Activated CD4-positive, alpha-beta T cell treated with anti-CD3 and anti-CD28 coated beads, Interleukin-2, Interleukin-4, amounts not matched to agents 100 ng/mL and 50 ng/mL, durations not matched to agents 16 hours and 8 hours (primary cell): ENCODE data around the gene IGSF8.

Experiments
- DNase-seq: peaks from one replicate; pipeline ENCODE4 v3.0.0-alpha.2; 2020; ENCODE audit warnings: low spot score

IGSF8 gene, protein sequence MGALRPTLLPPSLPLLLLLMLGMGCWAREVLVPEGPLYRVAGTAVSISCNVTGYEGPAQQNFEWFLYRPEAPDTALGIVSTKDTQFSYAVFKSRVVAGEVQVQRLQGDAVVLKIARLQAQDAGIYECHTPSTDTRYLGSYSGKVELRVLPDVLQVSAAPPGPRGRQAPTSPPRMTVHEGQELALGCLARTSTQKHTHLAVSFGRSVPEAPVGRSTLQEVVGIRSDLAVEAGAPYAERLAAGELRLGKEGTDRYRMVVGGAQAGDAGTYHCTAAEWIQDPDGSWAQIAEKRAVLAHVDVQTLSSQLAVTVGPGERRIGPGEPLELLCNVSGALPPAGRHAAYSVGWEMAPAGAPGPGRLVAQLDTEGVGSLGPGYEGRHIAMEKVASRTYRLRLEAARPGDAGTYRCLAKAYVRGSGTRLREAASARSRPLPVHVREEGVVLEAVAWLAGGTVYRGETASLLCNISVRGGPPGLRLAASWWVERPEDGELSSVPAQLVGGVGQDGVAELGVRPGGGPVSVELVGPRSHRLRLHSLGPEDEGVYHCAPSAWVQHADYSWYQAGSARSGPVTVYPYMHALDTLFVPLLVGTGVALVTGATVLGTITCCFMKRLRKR

DNA sequence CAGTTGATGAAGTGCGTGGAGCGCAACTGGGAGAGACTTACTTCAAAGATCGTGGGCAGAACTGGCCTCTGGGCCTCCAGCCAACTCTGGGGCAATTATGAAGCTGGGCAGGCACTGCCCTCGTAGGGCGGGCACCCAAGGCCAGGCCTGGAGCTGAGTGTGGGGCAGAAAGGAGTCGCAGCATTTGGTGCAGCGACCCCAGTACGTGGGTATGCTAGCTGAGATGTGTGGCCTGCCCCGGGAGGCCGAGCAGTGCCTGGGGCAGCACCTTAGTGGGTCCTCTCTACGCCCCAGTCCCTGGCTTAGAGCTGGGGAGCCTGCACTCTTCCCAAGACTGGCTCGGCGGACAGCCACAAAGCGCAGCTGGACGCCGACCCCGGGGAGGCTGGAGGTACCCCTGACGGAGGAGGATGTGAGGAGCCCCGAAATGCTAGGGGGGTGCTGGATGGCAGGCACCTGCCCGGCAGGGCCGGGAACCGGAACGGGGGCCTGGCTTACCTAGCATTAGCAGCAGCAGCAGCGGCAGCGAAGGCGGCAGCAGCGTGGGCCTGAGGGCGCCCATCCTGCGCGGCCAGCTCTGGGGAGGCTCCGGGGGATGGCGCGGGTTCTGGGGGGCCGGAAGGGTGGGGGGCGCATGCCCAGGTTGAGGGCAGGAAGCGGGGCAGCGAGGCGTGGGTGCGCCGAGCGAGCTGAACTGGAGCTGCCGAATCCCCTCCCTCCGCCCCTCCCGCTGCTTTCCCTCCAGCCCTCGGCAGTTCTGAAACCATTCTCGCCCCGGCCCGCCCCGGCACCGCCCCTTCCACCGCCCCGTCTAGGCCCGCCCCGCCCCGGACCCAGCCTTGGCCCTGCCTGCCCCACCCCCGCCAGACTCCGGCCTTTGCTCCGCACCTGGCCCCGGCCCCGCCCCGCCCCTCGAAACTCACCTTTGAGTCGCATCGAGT is at the start of gene IGSF8:
IGSF8 (minus strand) TSS at position 709 of the 941 bp plus-strand sequence; CDS start at position 562, 147 bp downstream.
- peak; percentile 87 for DNase-seq

DNA sequence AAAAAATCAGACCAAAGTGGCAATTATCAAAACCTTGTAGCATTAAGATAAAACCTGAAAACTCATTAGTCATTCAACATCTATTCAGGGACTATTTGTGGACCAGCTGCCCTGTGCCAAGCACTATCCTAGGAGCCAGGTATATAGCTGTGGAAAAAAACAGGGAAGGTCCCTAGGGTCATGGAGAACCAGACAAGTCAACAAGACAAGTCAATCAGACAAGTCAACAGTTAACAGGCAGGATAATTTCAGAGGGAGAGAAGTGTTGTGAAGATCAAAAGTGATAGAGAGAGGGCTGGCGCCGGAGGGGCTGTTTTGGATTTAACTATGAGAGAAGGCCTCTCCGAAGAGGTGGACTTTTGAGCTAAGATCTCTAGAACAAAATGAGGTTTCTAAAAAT is 49.7 kb upstream of the IGSF8 start:
- DNase-seq = no peak

DNA sequence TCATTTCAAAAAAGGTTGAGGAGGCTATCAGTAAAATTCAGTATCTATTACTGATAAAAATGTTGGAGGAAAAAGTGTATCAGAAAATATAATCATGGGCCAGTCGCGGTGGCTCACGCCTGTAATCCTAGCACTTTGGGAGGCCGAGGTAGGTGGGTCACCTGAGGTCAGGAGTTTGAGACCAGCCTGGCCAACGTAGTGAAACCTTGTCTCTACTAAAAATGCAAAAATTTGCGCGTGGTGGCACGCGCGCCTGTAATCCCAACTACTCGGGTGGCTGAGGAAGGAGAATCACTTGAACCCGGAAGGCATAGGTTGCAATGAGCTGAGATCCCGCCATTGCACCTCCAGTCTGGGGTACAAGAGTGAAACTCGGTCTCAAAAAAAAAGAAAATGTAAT is 47.7 kb upstream of the IGSF8 start:
- DNase-seq = no peak

DNA sequence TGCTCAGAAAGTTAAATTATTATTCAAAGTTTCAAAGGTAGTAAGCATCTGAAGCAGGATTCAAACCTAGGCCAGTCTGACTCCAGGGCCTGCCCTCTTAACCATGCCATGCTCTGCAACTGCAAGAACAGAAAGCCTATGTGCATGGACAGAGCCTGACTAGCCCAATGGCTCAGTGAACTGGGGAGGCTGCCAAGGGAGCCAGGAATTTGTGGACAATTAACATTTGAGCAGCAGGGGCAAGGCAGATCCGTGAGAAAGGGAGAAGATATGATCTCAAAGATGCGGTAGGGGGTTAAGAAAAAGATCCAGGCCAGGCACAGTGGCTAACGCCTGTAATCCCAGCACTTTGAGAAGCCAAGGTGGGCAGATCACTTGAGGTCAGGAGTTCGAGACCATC is 46.5 kb upstream of the IGSF8 start:
- no peak for DNase-seq

DNA sequence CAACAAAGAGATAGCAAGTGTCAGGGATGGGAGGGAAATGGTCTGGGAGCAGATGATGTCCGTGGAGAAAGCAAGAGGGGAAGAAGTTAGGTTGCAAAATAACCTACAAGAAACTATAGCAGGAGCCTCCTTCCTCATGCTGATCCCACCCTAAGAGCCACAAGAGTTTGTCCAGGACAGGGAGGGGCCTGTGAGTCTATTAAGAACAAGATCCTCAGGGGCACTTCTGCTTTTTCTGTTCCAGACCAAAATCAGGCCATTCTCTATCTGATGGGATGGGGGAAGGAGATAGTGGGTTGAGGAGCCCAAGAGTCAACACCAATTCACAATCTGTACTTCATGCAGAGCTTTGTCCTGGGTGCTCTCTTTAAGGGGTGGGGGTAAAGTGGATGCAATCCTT is 45.3 kb upstream of the IGSF8 start:
- DNase-seq = no peak

DNA sequence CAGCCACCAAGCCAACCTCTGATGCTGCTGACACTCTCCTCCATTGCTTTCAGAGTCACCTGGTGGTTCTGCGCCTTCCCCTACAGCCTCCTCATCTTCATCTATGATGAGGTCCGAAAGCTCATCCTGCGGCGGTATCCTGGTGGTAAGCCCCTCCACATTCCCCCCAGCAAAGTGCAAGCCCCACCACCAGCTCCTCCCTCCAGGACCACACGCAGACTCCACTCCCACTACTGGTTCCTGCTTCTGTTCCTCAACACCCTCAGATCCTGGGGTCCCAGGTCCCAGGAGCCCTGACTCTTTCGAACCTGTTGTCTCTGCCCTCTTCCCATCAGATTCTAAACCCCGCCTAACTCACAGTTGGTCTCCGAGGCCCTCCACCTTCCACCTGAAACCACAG is 41.4 kb upstream of the IGSF8 start:
- DNase-seq = no peak

DNA sequence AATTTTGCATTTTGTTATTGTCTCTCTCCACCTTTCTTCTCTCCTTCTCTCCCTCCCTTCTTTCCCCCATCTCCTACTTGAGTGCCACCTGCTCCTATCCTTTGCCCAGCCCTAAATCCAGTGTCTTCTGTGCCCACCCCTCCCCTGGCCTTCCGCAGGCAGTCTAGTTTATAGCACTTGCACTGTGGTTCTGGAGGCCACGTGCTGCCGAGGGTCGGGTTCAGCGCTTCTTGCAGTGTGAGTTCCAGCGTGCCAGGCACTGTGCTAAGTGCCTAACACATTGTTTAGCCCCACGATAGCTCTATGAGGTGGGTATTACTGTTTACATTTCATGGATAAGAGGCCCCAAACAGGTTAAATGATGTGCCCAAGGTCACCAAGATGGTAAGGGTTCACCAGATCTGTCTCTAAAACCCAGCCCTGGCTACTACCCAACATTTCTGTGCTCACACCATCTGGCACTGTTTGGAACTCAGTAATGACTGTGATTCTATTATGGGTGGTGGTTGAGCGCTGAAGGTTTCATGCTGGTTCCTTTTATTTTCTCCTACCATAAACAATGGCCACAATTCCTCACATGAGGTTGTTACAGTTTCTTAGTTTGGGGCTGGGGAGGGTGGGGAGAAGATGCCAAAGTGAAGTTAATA is 38.9 kb upstream of the IGSF8 start:
- no peak for DNase-seq

DNA sequence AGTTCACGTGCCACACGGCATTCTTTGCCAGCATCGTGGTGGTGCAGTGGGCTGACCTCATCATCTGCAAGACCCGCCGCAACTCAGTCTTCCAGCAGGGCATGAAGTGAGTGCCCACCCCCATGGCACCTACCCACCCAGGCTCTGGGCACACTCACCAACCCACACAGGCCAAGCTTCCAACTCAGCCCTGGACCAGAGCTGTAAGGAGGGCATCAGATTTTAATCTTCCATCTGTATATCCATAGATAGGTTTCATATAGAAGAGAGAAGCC is 38.4 kb upstream of the IGSF8 start:
- DNase-seq = no peak

DNA sequence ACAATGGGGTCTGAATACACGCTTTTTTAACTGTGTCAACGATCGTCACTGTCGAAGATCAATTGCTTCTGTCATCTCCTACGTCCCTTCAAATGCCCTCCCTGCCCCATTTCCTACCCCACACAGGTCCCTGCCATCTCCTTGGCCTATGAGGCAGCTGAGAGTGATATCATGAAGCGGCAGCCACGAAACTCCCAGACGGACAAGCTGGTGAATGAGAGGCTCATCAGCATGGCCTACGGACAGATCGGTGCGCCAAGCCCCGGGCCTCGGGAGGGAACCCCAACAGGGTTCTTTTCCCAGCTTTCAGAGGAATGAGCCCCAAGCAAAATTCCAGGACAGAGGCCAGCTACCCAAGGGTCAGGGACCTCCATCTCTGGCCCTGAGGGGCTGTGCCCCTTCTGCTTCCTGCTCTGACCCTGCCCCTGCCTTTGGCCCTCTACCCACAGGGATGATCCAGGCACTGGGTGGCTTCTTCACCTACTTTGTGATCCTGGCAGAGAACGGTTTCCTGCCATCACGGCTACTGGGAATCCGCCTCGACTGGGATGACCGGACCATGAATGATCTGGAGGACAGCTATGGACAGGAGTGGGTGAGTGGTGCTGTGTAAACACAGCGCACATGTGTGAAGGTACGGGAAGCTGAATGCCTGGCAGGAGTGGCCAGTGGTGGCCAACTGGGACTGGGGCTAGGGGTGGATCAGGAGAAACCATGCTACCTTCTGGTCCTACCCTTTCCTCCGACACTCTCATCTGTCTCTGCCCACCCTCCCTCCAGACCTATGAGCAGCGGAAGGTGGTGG is 37.9 kb upstream of the IGSF8 start:
- no peak for DNase-seq

DNA sequence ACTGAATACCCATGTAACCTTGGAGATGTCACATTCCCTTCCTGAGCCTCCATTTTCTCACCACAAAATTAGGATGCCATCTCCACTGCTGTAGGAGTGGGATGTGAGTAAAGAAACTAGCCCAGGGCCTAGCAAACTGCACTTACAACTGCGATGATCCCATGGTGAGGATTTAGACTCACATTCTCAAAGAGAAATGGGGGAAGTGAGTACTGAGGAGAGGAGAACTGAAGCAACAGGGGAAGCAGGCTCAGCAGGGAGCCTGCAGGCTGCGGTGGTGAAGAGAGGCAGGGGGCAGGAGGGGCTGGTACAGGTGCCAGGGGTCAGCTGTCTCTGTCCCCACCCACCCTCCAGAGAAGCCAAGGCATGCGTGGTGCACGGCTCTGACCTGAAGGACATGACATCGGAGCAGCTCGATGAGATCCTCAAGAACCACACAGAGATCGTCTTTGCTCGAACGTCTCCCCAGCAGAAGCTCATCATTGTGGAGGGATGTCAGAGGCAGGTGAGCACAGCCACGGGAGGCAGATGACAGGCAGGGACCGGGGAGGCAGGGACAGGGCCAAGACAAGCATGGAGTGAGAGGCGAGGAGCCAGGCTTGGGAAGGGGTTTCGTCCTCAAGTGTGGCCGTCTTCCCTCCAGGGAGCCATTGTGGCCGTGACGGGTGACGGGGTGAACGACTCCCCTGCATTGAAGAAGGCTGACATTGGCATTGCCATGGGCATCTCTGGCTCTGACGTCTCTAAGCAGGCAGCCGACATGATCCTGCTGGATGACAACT is 36.6 kb upstream of the IGSF8 start:
- no peak for DNase-seq

DNA sequence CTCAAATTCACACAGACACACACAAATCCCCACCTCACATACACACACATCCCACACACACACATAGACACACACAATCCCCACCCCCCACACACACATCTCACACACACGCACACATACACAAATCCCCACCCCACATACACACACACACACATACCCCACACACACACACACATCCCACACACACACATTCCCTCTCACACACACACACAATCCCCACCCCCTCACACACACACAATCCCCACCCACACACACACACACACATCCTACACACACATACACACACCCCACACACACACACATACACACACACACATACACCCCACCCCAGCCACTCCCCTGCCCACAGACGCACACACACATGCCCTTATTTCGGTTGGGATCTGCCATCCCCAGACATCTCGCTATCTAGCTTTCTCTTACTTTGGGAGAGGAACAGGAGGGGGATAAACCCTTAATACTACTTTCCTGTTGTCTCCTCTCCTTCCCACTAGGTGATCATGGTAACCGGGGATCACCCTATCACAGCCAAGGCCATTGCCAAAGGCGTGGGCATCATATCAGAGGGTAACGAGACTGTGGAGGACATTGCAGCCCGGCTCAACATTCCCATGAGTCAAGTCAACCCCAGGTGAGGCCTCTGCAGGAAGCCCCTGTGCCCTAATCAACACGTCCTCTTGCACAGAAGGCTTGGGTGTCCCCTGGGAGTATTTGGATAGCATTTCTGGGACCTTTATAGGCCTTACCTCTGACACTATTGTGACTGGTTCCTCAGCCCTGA is 35.8 kb upstream of the IGSF8 start:
- no peak for DNase-seq

DNA sequence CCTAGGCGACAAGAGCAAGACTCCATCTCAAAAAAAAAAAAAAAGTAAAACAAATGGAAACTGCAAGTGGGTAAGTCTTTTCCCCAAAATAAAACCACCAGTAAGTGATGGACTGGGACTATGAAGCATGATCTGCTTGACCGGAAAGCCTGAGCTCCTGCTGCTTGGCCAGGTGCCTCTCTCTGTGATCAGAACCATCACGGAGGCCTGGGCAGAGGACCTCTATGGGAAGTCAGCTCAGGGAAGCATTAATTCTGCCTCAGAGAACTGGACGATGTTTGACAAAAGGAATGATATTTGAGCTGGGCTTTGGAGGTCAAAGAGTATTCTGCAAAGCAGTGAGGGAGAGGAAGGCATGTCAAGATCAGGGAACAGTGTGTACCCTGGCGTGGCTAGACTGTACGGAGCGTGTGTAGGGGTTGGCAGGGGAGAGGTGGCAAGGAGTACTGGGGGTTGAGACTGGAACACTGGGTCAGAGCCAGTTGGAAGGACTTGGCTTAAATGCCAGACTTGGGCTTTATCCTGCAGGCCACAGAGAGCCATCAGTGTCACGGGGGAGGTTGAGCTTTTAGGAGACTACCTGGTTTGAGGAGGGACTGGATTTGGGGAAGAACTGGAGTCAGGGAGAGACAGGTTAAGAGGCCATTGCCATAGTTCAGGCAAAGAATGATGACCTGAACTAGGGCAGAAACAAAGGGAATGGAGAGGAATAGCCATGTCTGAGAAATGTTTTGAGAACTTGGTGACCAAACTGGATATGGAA is 33.6 kb upstream of the IGSF8 start:
- DNase-seq = no peak

DNA sequence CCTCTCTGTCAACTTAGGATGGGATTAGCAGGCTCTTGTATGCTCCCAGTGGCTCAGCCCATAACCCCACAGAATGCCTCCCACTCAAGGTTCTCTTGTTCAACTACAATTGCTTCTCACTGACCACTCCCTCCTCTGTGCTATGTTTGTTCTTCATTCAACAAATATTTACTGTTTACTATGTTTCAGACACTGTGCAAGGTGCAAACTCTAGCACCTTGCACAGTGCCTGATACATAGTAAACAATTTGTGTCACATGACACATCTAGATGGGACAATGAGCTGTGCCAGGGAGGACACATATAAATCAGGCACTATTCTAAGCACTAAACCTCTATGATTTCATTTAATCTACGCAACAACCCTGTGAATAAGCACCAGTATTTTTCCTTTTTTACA is 32.5 kb upstream of the IGSF8 start:
- DNase-seq = no peak

DNA sequence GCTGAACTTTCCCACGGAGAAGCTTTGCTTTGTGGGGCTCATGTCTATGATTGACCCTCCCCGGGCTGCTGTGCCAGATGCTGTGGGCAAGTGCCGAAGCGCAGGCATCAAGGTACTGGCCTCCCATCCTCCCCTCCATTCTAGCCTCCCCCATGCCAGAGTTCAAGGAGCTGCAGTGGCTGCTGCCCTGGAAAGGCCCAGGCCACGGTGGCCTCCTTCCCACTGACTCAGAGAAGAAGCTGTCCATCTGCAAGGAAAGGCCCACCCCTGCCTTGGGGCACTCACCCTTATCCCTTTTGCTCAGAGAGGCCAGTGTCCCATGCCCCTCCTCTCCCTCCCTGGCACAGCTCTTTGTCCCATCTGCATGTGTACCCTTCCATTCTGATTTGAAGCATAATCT is 32.1 kb upstream of the IGSF8 start:
- no peak for DNase-seq

DNA sequence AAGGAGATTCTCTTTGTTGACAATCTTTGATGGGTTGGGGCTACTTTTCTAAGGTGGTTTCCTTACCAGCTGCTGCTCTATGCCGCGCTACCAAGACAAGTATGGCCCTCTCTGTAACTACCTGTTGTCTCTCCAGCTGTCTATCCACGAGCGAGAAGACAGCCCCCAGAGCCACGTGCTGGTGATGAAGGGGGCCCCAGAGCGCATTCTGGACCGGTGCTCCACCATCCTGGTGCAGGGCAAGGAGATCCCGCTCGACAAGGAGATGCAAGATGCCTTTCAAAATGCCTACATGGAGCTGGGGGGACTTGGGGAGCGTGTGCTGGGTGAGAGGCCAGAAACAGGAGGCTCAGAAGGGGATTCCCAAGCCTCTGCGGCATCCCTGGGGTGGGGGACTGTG is 31.5 kb upstream of the IGSF8 start:
- DNase-seq = no peak

DNA sequence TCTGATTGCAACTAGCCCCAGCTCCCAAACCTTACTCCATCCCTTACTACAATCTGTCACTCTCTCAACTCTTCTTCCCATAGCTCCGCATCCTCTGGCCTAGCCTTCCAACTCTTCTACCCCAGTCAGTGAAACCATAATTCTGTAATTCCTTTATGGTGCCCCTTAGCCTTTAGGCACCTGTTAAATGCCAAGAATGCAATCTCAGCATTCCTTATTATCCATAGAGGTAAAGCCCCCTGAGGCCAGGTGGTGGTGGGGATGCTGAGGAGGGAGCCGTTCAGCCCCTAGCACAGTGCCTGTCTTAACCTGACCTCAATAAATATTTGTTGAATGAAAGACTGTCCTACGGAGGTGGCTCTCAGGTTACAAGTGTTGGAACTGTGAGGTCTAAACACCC is 31.1 kb upstream of the IGSF8 start:
- no peak for DNase-seq

DNA sequence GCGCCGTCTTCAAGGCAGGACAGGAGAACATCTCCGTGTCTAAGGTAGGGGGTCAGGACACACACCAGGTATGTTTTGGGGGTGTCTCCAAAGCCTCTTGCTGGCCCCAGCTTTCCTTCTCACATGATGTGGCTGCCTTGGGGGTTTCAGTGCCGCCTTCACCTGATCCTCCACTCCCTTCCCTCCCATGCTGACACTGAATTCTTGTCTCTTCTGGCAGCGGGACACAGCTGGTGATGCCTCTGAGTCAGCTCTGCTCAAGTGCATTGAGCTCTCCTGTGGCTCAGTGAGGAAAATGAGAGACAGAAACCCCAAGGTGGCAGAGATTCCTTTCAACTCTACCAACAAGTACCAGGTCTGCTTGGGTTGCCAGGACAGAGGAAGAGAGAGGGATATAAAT is 30.6 kb upstream of the IGSF8 start:
- DNase-seq = no peak

DNA sequence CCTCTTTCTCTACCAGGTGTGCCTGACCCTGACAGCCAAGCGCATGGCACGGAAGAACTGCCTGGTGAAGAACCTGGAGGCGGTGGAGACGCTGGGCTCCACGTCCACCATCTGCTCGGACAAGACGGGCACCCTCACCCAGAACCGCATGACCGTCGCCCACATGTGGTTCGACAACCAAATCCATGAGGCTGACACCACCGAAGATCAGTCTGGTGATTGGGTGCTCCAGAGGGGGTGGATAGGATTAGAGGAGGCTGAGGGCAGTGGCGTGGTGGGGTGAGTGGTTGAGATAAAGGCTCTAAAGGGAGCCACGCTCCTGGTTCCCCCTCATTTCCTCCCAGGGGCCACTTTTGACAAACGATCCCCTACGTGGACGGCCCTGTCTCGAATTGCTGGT is 30.2 kb upstream of the IGSF8 start:
- no peak for DNase-seq

DNA sequence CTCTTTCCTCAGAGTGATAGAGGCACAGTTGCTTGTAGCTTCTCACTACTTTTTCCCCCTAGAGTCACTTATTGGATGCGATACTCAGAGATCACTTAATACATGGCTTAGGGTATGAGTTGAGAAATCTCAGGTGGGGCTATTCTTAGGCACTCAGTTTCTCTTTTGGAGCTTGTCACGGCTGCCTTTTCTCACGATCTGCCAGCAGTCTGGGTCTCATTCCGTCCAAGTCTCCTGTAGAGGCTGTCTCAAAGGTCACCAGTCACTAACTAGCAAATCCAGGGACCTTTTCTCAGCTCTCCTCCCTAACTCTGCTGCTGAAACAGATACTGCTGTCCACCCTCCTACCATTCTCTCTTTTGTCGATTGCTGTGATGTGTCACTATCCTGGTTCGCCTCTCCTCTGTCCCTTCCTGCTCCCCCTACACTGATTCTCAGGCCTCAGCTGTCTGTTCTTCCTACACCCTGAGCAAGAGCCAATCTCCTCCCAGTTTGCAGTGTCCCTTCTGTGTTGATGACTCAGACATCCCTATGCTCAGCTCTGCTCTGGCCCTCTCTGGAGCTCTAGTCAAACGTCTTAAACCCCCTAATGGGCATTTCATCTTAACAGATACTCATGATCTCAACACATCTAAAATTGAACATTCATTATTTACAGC is 29.6 kb upstream of the IGSF8 start:
- no peak for DNase-seq
